NB4 (cell line): ENCODE measurements around the gene GSC2.

Experiments
- MYC ChIP-seq: IDR thresholded peaks from 2 replicates; pipeline ENCODE4 v1.6.1; 2011; ENCODE audit warnings: low read depth, low read length
- POLR2A ChIP-seq: IDR thresholded peaks from 2 replicates; pipeline ENCODE4 v1.6.1; 2011; ENCODE audit warnings: mild to moderate bottlenecking; ENCODE audit not compliant: insufficient read length; ENCODE audit errors: extremely low read depth
- TF ChIP-seq, protein P1 (sequence below): IDR thresholded peaks from one replicate; pipeline ENCODE4 v1.5.1; 2012; ENCODE audit warnings: low read depth, low read length

DNA sequence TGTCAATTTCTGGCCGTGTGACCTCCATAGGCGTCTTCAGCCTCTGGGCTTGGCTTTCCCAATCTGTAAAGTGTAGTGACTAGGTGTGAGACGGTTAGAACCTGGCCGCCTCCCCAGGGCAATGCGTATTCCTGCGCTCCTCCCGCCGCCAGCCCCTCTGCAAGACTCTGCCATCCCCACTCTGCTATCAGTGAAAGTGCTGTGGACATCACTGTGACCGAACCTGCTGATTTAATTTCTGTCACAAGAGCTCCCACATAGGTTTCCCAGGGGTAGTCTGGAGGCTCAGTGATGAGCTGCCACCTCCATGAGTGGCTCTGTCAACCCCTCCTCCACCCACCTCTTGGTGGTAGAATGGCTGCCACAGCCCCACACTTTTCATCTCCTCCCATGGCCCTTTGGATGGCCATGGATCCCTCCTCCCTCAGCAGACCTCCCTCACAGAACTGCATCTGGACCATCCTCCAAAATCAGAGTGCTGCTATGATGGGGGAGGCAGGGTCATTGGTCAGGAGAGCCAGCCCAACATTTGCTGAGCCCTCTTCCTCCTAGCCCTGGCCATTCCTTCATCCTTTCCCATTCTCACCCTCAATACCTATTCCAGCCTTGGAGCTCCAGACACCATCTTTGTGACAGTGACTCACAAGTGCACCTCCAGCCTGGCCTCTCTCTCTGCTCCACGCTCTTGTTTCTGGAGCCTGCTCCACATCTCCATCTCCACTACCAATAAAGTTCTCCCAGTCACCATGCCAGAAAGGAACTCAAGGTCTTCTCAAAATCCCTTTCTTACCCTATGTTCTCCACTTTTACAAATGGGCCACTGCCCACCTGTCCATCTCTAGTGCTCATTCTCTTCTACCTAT lies 1.5 kb upstream of the GSC2 start:
- TF ChIP-seq, protein P1, sequence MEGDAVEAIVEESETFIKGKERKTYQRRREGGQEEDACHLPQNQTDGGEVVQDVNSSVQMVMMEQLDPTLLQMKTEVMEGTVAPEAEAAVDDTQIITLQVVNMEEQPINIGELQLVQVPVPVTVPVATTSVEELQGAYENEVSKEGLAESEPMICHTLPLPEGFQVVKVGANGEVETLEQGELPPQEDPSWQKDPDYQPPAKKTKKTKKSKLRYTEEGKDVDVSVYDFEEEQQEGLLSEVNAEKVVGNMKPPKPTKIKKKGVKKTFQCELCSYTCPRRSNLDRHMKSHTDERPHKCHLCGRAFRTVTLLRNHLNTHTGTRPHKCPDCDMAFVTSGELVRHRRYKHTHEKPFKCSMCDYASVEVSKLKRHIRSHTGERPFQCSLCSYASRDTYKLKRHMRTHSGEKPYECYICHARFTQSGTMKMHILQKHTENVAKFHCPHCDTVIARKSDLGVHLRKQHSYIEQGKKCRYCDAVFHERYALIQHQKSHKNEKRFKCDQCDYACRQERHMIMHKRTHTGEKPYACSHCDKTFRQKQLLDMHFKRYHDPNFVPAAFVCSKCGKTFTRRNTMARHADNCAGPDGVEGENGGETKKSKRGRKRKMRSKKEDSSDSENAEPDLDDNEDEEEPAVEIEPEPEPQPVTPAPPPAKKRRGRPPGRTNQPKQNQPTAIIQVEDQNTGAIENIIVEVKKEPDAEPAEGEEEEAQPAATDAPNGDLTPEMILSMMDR, result no peak
- TF ChIP-seq POLR2A (no peak), MYC (no peak)
